ENCODE data around the gene DSCAM.

The DSCAM gene

DNA sequence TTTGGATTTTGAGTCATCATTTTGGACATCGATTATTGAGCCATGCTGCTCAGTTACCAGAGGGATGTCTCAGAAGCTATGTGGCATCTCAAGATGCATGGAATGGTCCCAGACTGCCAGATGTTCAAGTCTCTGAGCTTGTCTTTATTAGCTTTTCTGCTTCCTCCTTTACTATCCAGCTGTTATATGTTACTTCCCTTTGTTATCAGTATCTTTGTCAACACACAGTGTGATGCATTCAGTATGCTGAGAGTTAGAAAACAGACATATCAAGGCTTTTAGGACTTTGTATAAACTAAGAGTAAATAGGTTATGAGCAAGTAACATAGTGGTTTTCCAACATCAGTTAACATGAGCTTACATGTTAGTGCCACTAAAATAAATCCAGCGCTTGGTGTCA is 474.5 kb downstream of the DSCAM start:
- H3K36me3 ChIP-seq (ENCODE audit: insufficient read depth, low read length), result no peaks in the 10 kb centered on the region
- H3K9me3 ChIP-seq (ENCODE audit: low read length), result no peaks in the 10 kb centered on the region
- no peaks in the 10 kb centered on the region for H3K9me2 ChIP-seq (ENCODE audit: low read depth, low read length)
- no peak overlapping the region for H3K4me3 ChIP-seq (ENCODE audit: low read depth, low read length, poor library complexity, severe bottlenecking)
- H3F3A ChIP-seq (ENCODE audit: insufficient read depth, low read length), result no peaks in the 10 kb centered on the region
- TF ChIP-seq EZH2 (IDR thresholded peaks at IDR 0.05; ENCODE audit: borderline replicate concordance, low read length), result no peak
- TF ChIP-seq, protein P1, sequence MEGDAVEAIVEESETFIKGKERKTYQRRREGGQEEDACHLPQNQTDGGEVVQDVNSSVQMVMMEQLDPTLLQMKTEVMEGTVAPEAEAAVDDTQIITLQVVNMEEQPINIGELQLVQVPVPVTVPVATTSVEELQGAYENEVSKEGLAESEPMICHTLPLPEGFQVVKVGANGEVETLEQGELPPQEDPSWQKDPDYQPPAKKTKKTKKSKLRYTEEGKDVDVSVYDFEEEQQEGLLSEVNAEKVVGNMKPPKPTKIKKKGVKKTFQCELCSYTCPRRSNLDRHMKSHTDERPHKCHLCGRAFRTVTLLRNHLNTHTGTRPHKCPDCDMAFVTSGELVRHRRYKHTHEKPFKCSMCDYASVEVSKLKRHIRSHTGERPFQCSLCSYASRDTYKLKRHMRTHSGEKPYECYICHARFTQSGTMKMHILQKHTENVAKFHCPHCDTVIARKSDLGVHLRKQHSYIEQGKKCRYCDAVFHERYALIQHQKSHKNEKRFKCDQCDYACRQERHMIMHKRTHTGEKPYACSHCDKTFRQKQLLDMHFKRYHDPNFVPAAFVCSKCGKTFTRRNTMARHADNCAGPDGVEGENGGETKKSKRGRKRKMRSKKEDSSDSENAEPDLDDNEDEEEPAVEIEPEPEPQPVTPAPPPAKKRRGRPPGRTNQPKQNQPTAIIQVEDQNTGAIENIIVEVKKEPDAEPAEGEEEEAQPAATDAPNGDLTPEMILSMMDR (IDR thresholded peaks at IDR 0.05; ENCODE audit: low read length), result no peak
- no peak overlapping the region for H3K4me2 ChIP-seq (ENCODE audit: low read length)
- no peaks in the 10 kb centered on the region for H3K79me2 ChIP-seq (ENCODE audit: insufficient read depth, low read length)
- no peaks in the 10 kb centered on the region for H3K27me3 ChIP-seq (ENCODE audit: insufficient read depth, low read length)
- no peak overlapping the region for H3K27ac ChIP-seq (ENCODE audit: low read depth, low read length, poor library complexity, severe bottlenecking)
- no peaks in the 10 kb centered on the region for H3K4me1 ChIP-seq (ENCODE audit: insufficient read depth, low read length, severe bottlenecking)
- H4K20me1 ChIP-seq (ENCODE audit: insufficient read depth, low read length), result no peaks in the 10 kb centered on the region
- no peak overlapping the region for H3K9ac ChIP-seq (ENCODE audit: low read length)
- H2AFZ ChIP-seq (ENCODE audit: low read length), result no peak overlapping the region

DNA sequence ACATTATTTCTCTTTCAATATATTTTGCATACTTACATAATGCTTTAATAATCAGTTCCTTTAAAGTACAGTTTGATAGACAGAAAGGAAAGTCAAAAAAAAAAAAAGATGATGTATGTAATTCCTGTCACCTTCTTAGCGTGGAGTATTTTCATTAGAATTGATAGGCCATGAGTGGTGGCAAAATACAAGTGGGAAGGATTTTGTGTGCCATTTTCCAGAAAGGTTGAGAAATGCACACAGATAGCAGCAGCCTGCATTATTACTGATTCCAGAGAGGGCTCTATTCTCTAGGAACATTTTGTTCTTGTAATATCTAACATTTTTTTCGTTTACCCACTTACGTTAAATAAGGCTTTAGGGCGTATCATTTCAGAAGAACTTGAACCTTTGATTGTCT is 475.6 kb downstream of the DSCAM start:
- no peak overlapping the region for H3K9ac ChIP-seq (ENCODE audit: low read length)
- H3K79me2 ChIP-seq (ENCODE audit: insufficient read depth, low read length), result no peaks in the 10 kb centered on the region
- H3K9me3 ChIP-seq (ENCODE audit: low read length), result no peaks in the 10 kb centered on the region
- no peaks in the 10 kb centered on the region for H3K4me1 ChIP-seq (ENCODE audit: insufficient read depth, low read length, severe bottlenecking)
- no peaks in the 10 kb centered on the region for H3K9me2 ChIP-seq (ENCODE audit: low read depth, low read length)
- no peak for TF ChIP-seq EZH2 (IDR thresholded peaks at IDR 0.05; ENCODE audit: borderline replicate concordance, low read length)
- TF ChIP-seq, protein P1 (IDR thresholded peaks at IDR 0.05; ENCODE audit: low read length), result no peak
- H3K27ac ChIP-seq (ENCODE audit: low read depth, low read length, poor library complexity, severe bottlenecking), result no peak overlapping the region
- H3K4me2 ChIP-seq (ENCODE audit: low read length), result no peak overlapping the region
- no peaks in the 10 kb centered on the region for H4K20me1 ChIP-seq (ENCODE audit: insufficient read depth, low read length)
- no peaks in the 10 kb centered on the region for H3K36me3 ChIP-seq (ENCODE audit: insufficient read depth, low read length)
- no peaks in the 10 kb centered on the region for H3K27me3 ChIP-seq (ENCODE audit: insufficient read depth, low read length)
- no peaks in the 10 kb centered on the region for H3F3A ChIP-seq (ENCODE audit: insufficient read depth, low read length)
- no peak overlapping the region for H2AFZ ChIP-seq (ENCODE audit: low read length)
- no peak overlapping the region for H3K4me3 ChIP-seq (ENCODE audit: low read depth, low read length, poor library complexity, severe bottlenecking)

DNA sequence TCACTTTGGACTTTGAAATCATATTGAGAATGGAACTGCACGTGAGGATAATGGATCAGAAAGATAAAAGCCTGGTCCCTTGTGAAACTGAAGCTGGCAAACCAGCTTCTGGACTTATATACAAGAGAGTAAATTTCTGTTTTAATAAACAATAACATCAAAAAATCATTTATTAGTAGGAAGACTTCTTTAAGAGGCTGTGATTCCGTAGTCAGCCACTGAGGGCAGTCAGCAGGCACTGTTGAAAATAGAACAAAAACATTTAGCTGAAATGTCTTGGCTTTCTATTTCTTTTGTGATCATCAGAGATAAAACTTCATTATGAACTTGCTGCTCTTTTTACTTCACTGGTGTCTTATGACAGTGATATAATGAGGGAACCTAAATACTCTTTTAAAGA is 490.3 kb downstream of the DSCAM start:
- TF ChIP-seq, protein P1 (IDR thresholded peaks at IDR 0.05; ENCODE audit: low read length), result no peak
- no peak for TF ChIP-seq EZH2 (IDR thresholded peaks at IDR 0.05; ENCODE audit: borderline replicate concordance, low read length)
- no peaks in the 10 kb centered on the region for H4K20me1 ChIP-seq (ENCODE audit: insufficient read depth, low read length)

More for the DNA sequence above, 490.3 kb downstream of the DSCAM start:
- Histone ChIP-seq H3K36me3 (ENCODE audit: insufficient read depth, low read length) (no peaks in the 10 kb centered on the region), H3K27ac (ENCODE audit: low read depth, low read length, poor library complexity, severe bottlenecking) (no peak overlapping the region), H3K9me3 (ENCODE audit: low read length) (no peaks in the 10 kb centered on the region), H3K9me2 (ENCODE audit: low read depth, low read length) (no peaks in the 10 kb centered on the region), H3K9ac (ENCODE audit: low read length) (no peak overlapping the region), H3K4me2 (ENCODE audit: low read length) (no peak overlapping the region), H3K79me2 (ENCODE audit: insufficient read depth, low read length) (no peaks in the 10 kb centered on the region), H3F3A (ENCODE audit: insufficient read depth, low read length) (no peaks in the 10 kb centered on the region), H2AFZ (ENCODE audit: low read length) (no peak overlapping the region), H3K4me3 (ENCODE audit: low read depth, low read length, poor library complexity, severe bottlenecking) (no peak overlapping the region), H3K27me3 (ENCODE audit: insufficient read depth, low read length) (no peaks in the 10 kb centered on the region), H3K4me1 (ENCODE audit: insufficient read depth, low read length, severe bottlenecking) (no peaks in the 10 kb centered on the region)

Measured in OCI-LY1 (cell line).